A549 treated with AZD2906 at 1 μM for 4 hours (cell line): Measurements from ENCODE around the gene OR5I1. TPM values are rescaled to one million over a fixed set of nuclear protein-coding genes. Genes with fewer than 3 reads are reported as not detected.

ENCODE experiments used
- total RNA-seq: library from RNA; stranded (reverse); fragments of 200-300 nt; extraction: Qiagen RNA extraction; gene quantifications from 5 replicates; pipeline ENCODE4 v1.2.3, GENCODE V29; 2022

The OR5I1 gene
- total RNA-seq = not detected in 5 replicates

DNA sequence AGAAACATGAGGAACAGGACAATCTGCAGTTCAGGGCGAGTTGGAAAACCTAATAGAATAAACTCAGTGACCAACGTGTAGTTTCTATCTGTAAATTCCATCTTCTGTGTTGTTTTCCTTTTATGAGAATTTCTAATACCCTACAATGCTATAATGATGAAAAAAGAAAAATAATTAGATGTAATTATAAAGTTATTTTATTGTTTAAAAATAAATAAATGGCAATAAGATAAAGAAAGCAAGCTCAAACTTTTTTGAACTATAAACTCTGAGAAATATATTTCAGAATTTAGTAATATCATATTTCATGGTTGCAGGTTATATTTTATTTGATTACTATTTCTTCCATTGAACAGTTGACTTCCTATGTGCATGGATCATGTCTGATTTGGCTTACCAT, at the start of gene OR5I1:
OR5I1 (minus strand) TSS at position 101 of the 400 bp plus-strand sequence; CDS start at position 101, 0 bp downstream.

GRCh38 chr11:55969845-55970244, 33.6 kb upstream of the OR5I1 start, which contains the start of gene OR10AG1:
Gene OR10AG1 (minus strand): TSS chr11:55969945. CDS start chr11:55969907, 38 bp downstream.

GRCh38 chr11:55914482-55914881, 21.7 kb downstream of the OR5I1 start, which contains the start of gene OR5W2:
Gene OR5W2 (minus strand): TSS chr11:55914582. CDS start chr11:55914582, 0 bp downstream.

Other genes with a start within 250 kb of the OR5I1 start
- not detected in 5 replicates for gene OR5D13, start 163.0 kb downstream of the OR5I1 start, total RNA-seq
- not detected in 5 replicates for gene OR5D14, start 140.8 kb downstream of the OR5I1 start, total RNA-seq
- gene OR5L1, start 125.0 kb downstream of the OR5I1 start, total RNA-seq = not detected in 5 replicates
- gene OR5D18, start 116.8 kb downstream of the OR5I1 start, total RNA-seq = not detected in 5 replicates
- not detected in 5 replicates for gene OR5L2, start 109.2 kb downstream of the OR5I1 start, total RNA-seq
- gene OR5D16, start 97.6 kb downstream of the OR5I1 start, total RNA-seq = not detected in 5 replicates
- not detected in 5 replicates for gene TRIM51, start 53.1 kb downstream of the OR5I1 start, total RNA-seq
- gene OR5W2, start 21.8 kb downstream of the OR5I1 start, total RNA-seq = not detected in 5 replicates
- gene OR10AG1, start 33.5 kb upstream of the OR5I1 start, total RNA-seq = not detected in 5 replicates
- gene OR5F1, start 58.2 kb upstream of the OR5I1 start, total RNA-seq = not detected in 5 replicates
- gene OR5AS1, start 91.3 kb upstream of the OR5I1 start, total RNA-seq = not detected in 5 replicates
- gene OR8I2, start 156.9 kb upstream of the OR5I1 start, total RNA-seq = not detected in 5 replicates
- gene OR8H2, start 167.3 kb upstream of the OR5I1 start, total RNA-seq = not detected in 5 replicates
- not detected in 5 replicates for gene OR8H3, start 186.0 kb upstream of the OR5I1 start, total RNA-seq
- not detected in 5 replicates for gene OR8J3, start 203.8 kb upstream of the OR5I1 start, total RNA-seq
- gene OR8K5, start 223.9 kb upstream of the OR5I1 start, total RNA-seq = not detected in 5 replicates
- not detected in 5 replicates for gene OR5J2, start 240.2 kb upstream of the OR5I1 start, total RNA-seq